ENCODE measurements around the gene PRKCE.

PRKCE gene

GRCh38 chr2:46169467-46169866 lies 518.0 kb downstream of the PRKCE start:
- H3K27me3 ChIP-seq (ENCODE audit: control insufficient read depth, insufficient read depth, low read length), result no peaks in the 10 kb centered on the region
- H3K9me3 ChIP-seq (ENCODE audit: control insufficient read depth, low read length), result no peaks in the 10 kb centered on the region
- no peak overlapping the region for H3K9ac ChIP-seq (ENCODE audit: low read length)
- H3K4me3 ChIP-seq (ENCODE audit: low read length), result no peak overlapping the region
- no peaks in the 10 kb centered on the region for H3K36me3 ChIP-seq (ENCODE audit: control insufficient read depth, insufficient read depth, low read length)
- peaks cover 13% of the 10 kb centered on the region for H3K4me1 ChIP-seq (ENCODE audit: control insufficient read depth, insufficient read depth, low read length)

- Histone ChIP-seq H3K27me3 (ENCODE audit: control insufficient read depth, insufficient read depth, low read length) (no peaks in the 10 kb centered on the region), H3K9ac (ENCODE audit: low read length) (no peak overlapping the region), H3K36me3 (ENCODE audit: control insufficient read depth, insufficient read depth, low read length) (no peaks in the 10 kb centered on the region), H3K4me3 (ENCODE audit: low read length) (no peak overlapping the region), H3K4me1 (ENCODE audit: control insufficient read depth, insufficient read depth, low read length) (peaks cover 12% of the 10 kb centered on the region), H3K9me3 (ENCODE audit: control insufficient read depth, low read length) (no peaks in the 10 kb centered on the region)
These were observed 518.6 kb downstream of the PRKCE start for GRCh38 chr2:46170026-46170425.

- H3K27me3 ChIP-seq (ENCODE audit: control insufficient read depth, insufficient read depth, low read length), result no peaks in the 10 kb centered on the region
- no peak overlapping the region for H3K4me3 ChIP-seq (ENCODE audit: low read length)
- no peaks in the 10 kb centered on the region for H3K9me3 ChIP-seq (ENCODE audit: control insufficient read depth, low read length)
- peaks cover 6% of the 10 kb centered on the region for H3K4me1 ChIP-seq (ENCODE audit: control insufficient read depth, insufficient read depth, low read length)
- H3K36me3 ChIP-seq (ENCODE audit: control insufficient read depth, insufficient read depth, low read length), result no peaks in the 10 kb centered on the region
- no peak overlapping the region for H3K9ac ChIP-seq (ENCODE audit: low read length)
These were observed 519.3 kb downstream of the PRKCE start for GRCh38 chr2:46170611-46171350.

- no peaks in the 10 kb centered on the region for H3K36me3 ChIP-seq (ENCODE audit: control insufficient read depth, insufficient read depth, low read length)
- peaks cover 6% of the 10 kb centered on the region for H3K4me1 ChIP-seq (ENCODE audit: control insufficient read depth, insufficient read depth, low read length)
- no peaks in the 10 kb centered on the region for H3K27me3 ChIP-seq (ENCODE audit: control insufficient read depth, insufficient read depth, low read length)
- no peak overlapping the region for H3K9ac ChIP-seq (ENCODE audit: low read length)
- no peaks in the 10 kb centered on the region for H3K9me3 ChIP-seq (ENCODE audit: control insufficient read depth, low read length)
- no peak overlapping the region for H3K4me3 ChIP-seq (ENCODE audit: low read length)
These were observed 520.0 kb downstream of the PRKCE start for GRCh38 chr2:46171411-46171953.

- Histone ChIP-seq H3K9me3 (ENCODE audit: control insufficient read depth, low read length) (no peaks in the 10 kb centered on the region), H3K9ac (ENCODE audit: low read length) (no peak overlapping the region), H3K27me3 (ENCODE audit: control insufficient read depth, insufficient read depth, low read length) (no peaks in the 10 kb centered on the region)
These were observed 520.6 kb downstream of the PRKCE start for GRCh38 chr2:46171996-46172546.

GRCh38 chr2:46173030-46173429 lies 521.6 kb downstream of the PRKCE start:
- H3K4me1 ChIP-seq (ENCODE audit: control insufficient read depth, insufficient read depth, low read length), result peaks cover 6% of the 10 kb centered on the region
- H3K9me3 ChIP-seq (ENCODE audit: control insufficient read depth, low read length), result no peaks in the 10 kb centered on the region
- H3K27me3 ChIP-seq (ENCODE audit: control insufficient read depth, insufficient read depth, low read length), result no peaks in the 10 kb centered on the region
- H3K4me3 ChIP-seq (ENCODE audit: low read length), result no peak overlapping the region
- no peaks in the 10 kb centered on the region for H3K36me3 ChIP-seq (ENCODE audit: control insufficient read depth, insufficient read depth, low read length)
- H3K9ac ChIP-seq (ENCODE audit: low read length), result no peak overlapping the region

More at GRCh38 chr2:46171996-46172546, 520.6 kb downstream of the PRKCE start:
- H3K4me1 ChIP-seq (ENCODE audit: control insufficient read depth, insufficient read depth, low read length), result peaks cover 6% of the 10 kb centered on the region
- H3K36me3 ChIP-seq (ENCODE audit: control insufficient read depth, insufficient read depth, low read length), result no peaks in the 10 kb centered on the region
- H3K4me3 ChIP-seq (ENCODE audit: low read length), result no peak overlapping the region

GRCh38 chr2:46173636-46174250 lies 522.3 kb downstream of the PRKCE start:
- Histone ChIP-seq H3K27me3 (ENCODE audit: control insufficient read depth, insufficient read depth, low read length) (no peaks in the 10 kb centered on the region), H3K9me3 (ENCODE audit: control insufficient read depth, low read length) (no peaks in the 10 kb centered on the region), H3K36me3 (ENCODE audit: control insufficient read depth, insufficient read depth, low read length) (no peaks in the 10 kb centered on the region), H3K9ac (ENCODE audit: low read length) (no peak overlapping the region), H3K4me1 (ENCODE audit: control insufficient read depth, insufficient read depth, low read length) (peaks cover 6% of the 10 kb centered on the region), H3K4me3 (ENCODE audit: low read length) (no peak overlapping the region)

GRCh38 chr2:46174345-46175170 lies 523.1 kb downstream of the PRKCE start:
- Histone ChIP-seq H3K36me3 (ENCODE audit: control insufficient read depth, insufficient read depth, low read length) (no peaks in the 10 kb centered on the region), H3K9ac (ENCODE audit: low read length) (no peak overlapping the region), H3K4me1 (ENCODE audit: control insufficient read depth, insufficient read depth, low read length) (peaks cover 6% of the 10 kb centered on the region), H3K9me3 (ENCODE audit: control insufficient read depth, low read length) (no peaks in the 10 kb centered on the region), H3K27me3 (ENCODE audit: control insufficient read depth, insufficient read depth, low read length) (no peaks in the 10 kb centered on the region), H3K4me3 (ENCODE audit: low read length) (no peak overlapping the region)

- H3K9ac ChIP-seq (ENCODE audit: low read length), result no peak overlapping the region
- no peak overlapping the region for H3K4me3 ChIP-seq (ENCODE audit: low read length)
- H3K9me3 ChIP-seq (ENCODE audit: control insufficient read depth, low read length), result no peaks in the 10 kb centered on the region
- H3K36me3 ChIP-seq (ENCODE audit: control insufficient read depth, insufficient read depth, low read length), result no peaks in the 10 kb centered on the region
- H3K4me1 ChIP-seq (ENCODE audit: control insufficient read depth, insufficient read depth, low read length), result peaks cover 6% of the 10 kb centered on the region
- H3K27me3 ChIP-seq (ENCODE audit: control insufficient read depth, insufficient read depth, low read length), result no peaks in the 10 kb centered on the region
These were observed 523.9 kb downstream of the PRKCE start for GRCh38 chr2:46175419-46175818.

GRCh38 chr2:46177461-46178089 lies 526.1 kb downstream of the PRKCE start:
- H3K9ac ChIP-seq (ENCODE audit: low read length), result no peak overlapping the region
- no peaks in the 10 kb centered on the region for H3K9me3 ChIP-seq (ENCODE audit: control insufficient read depth, low read length)
- H3K4me3 ChIP-seq (ENCODE audit: low read length), result no peak overlapping the region
- H3K27me3 ChIP-seq (ENCODE audit: control insufficient read depth, insufficient read depth, low read length), result no peaks in the 10 kb centered on the region
- H3K36me3 ChIP-seq (ENCODE audit: control insufficient read depth, insufficient read depth, low read length), result no peaks in the 10 kb centered on the region
- peaks cover 6% of the 10 kb centered on the region for H3K4me1 ChIP-seq (ENCODE audit: control insufficient read depth, insufficient read depth, low read length)

- Histone ChIP-seq H3K4me1 (ENCODE audit: control insufficient read depth, insufficient read depth, low read length) (peaks cover 6% of the 10 kb centered on the region), H3K4me3 (ENCODE audit: low read length) (no peak overlapping the region), H3K27me3 (ENCODE audit: control insufficient read depth, insufficient read depth, low read length) (no peaks in the 10 kb centered on the region), H3K9ac (ENCODE audit: low read length) (no peak overlapping the region), H3K36me3 (ENCODE audit: control insufficient read depth, insufficient read depth, low read length) (no peaks in the 10 kb centered on the region), H3K9me3 (ENCODE audit: control insufficient read depth, low read length) (no peaks in the 10 kb centered on the region)
These were observed 527.7 kb downstream of the PRKCE start for GRCh38 chr2:46179037-46179621.
